GM12874 (cell line): Measurements from ENCODE around the gene CATSPER4.

Experiments
- CTCF ChIP-seq: IDR thresholded peaks from 2 replicates; pipeline ENCODE4 v1.5.1; 2011; ENCODE audit warnings: low read depth, mild to moderate bottlenecking, control low read depth, low read length, moderate library complexity; ENCODE audit not compliant: insufficient read depth

The CATSPER4 gene

DNA sequence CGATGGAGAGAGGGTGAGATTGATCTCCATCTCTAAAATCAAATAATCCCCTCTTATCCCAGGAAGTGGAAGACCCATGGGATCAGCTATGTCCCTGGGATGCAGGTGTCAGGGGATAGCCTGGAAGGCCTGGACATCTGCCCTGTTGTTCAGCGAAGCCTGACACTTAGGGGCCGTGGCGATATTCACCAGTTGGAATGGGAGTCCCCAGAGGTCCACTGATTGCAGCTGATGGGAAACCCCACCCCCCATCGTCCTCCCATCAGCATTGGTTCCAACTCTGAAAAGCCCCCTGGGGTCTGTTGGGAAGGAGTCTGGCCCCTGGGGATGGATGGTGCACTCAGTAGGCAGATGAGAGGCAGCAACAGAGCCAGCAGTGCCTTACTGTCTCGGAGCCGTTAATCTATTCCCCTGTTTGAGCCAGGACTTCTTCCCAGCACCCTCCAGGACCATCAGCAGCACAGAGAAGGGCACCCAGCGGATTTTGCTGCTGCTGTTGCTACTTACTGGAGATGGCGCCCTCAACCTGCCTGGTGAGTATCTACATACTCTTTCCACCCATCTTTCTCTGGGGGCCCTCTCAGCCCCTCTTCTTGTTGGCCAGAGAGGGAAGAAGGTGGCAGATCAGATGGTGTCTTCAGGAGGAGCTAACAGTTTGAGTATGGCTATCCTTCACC is 13.4 kb downstream of the CATSPER4 start:
- no peak for TF ChIP-seq CTCF

DNA sequence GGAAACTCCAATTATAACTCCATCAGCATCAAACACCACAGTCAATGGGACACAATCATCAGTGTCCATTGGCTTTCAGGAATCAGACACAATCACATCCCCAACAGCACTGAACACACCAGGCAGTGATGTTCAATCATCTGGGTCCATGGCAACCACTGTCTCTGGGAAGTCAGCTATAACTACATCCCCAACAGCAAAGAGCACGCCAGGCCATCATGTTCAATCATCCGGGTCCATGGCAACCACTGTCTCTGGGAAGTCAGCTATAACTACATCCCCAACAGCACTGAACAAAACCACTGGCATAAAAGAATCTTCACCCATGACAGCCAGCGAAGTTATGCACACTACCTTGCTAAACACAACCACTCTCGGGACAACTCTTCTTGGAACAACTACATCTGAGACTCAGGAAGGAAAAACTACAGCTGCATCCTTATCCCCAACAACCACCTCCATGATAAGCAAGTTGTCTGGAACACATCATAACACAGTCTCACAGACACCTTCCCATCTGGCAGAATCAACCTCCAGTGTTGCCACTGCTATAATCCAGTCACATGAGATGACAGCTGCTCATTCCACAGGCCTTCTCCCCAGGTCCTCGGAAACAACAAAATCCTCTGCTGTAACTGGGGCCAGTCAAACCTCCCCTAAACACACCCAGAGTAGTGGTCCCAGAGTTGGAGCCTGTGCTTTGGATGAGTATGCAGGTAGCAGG is 19.9 kb downstream of the CATSPER4 start:
- no peak for TF ChIP-seq CTCF

GRCh38 chr1:26212726-26213125 is 22.3 kb downstream of the CATSPER4 start:
- TF ChIP-seq CTCF = no peak

- no peak for TF ChIP-seq CTCF
These were observed 23.0 kb downstream of the CATSPER4 start for GRCh38 chr1:26213335-26213905.

DNA sequence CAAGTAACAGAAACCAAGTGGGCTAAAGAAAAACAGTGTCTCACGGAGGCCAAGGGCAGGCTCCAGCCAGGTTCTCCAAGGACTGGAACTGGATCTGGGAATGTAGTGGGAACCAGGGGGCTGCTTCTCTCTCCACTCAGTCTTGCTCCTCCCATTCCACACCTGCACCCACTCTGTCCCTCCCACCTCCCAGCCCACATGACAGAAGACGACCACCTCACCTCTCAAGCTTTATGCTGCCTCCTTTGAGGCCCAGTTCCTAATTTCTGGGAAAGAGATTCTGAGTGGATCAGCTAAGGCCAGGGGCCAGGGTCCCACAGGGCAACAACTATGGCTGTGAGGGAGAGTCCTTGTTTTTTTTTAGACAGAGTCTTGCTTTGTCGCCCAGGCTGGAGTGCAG is 24.8 kb downstream of the CATSPER4 start:
- TF ChIP-seq CTCF = no peak

DNA sequence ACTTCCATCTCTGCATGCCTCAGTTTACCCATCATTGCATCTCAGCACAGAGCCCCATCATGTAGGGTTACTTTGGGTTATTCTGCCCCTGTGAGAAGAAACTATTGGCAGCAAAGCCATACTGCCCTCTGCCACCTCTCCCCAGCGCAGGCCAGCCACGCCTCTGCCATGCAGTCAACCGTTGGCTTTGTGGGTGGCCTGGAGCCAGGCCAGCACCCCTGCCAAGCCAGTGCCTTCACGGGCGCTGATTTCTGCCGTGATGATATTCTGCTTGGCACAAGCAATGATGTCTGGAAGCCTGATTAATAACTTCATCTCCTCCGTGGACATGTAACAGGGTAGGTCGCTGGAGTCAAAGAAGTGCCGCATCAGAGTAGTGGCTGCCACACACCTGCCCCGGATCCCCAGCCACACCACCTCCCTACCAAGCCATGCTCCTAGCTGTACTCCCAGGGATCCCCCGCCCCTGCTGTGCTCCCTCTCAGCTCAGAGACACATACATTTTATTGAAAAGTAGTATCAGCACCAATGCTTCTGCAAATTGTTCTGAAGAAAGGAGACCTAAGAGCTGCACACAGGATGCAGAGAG is 28.6 kb downstream of the CATSPER4 start:
- no peak for TF ChIP-seq CTCF

DNA sequence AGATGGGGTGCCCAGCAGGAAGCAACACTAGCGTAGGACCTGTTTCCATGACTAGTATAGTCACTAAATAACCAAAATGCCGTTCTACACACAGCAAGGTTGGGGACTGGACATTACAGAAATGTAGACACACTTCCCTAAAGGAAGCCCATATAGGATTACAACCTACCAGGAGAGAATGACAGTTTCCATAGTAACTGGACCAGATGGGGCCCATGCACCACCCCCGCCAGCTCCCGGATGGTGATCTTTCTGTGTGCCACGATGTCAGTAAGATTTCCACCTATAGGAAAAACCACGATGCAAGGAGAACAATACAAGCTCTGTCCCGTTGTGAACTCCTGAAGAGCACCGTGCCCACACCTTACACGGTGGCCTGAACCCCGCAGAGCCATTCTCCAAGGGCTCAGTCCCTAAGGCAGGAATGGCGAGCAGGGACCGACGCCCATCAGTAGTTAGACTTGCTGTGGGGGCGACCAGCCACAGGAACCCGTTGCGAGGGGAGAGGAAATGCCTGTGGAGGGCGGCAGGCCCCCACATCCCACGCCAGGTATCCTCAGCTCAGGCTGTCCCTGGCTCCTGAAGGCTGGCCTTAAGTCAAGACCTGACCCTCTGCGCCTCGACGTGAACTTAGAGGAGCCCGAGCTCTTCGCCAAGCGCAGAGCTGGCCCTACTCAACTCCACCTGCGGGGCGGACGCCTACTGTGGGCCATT is 30.0 kb downstream of the CATSPER4 start:
- no peak for TF ChIP-seq CTCF
